Nephron (organoid): ENCODE measurements around the gene RARRES1.
A peak's percentile ranks its signal among the peaks of the same experiment; 100 is the strongest.

Experiments used
- H3K27ac Mint-ChIP-seq, 3 experiments: 2 replicates each; pipeline ENCODE4 v1.8.0; 2020; ENCODE audit warnings: mixed read lengths in 3 of 3, mild to moderate bottlenecking in 2 of 3, moderate library complexity in 1 of 3
- H3K27me3 Mint-ChIP-seq: 2 replicates; pipeline ENCODE4 v1.8.0; 2021; ENCODE audit warnings: low read depth, mild to moderate bottlenecking, moderate library complexity, mixed read lengths
- H3K36me3 Mint-ChIP-seq: 2 replicates; pipeline ENCODE4 v1.8.0; 2020; ENCODE audit warnings: low read depth, mixed read lengths
- H3K4me1 Mint-ChIP-seq: 2 replicates; pipeline ENCODE4 v1.8.0; 2020; ENCODE audit warnings: mixed read lengths
- H3K4me3 Mint-ChIP-seq, 3 experiments: 2 replicates each; pipeline ENCODE4 v1.8.0; 2020; ENCODE audit warnings: mild to moderate bottlenecking in 3 of 3, mixed read lengths in 3 of 3, moderate library complexity in 2 of 3
- H3K9me3 Mint-ChIP-seq: 2 replicates; pipeline ENCODE4 v1.8.0; 2020; ENCODE audit warnings: mixed read lengths
- TF ChIP-seq, protein P1 (sequence below), 3 experiments: fragments of 200-600 bp; sonication (generic); IDR thresholded peaks; one replicate each; pipeline ENCODE4 v1.5.0; 2021; ENCODE audit warnings: antibody characterized with exemption in 3 of 3; ENCODE audit not compliant: unreplicated experiment in 3 of 3

RARRES1 gene

DNA sequence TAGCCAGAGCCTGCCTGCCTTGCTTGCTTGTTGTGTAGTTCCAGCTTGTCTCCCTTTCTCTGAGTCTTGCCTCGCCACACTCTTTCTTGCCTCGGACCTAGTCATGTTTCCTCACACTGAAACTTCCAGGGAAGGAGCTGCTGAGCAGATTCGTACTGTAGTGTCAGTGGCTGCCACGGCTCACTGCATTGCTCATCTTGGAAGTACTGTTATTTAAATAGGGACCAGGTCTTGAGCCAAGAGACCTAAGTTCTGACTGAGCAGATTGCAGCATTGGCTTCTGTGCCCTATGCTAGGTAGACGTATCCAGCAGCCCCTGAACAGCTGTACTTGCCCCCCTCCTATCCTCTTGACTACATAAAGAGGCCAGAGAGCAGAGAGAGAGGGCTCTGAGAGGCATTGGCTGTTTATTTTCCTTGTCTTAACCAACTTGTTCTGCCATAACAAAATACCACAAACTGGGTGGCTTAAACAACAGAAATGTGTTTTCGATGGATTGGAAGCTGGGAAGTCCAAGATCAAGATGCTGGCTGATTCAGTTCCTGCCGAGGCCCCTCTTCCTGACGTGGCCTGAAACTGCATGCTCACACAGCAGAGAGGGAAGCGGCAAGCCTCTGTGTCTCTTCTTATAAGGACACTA, 5.8 kb upstream of the RARRES1 start:
- Mint-ChIP-seq H3K4me3 (no peak overlapping the region), H3K9me3 (peaks cover 2% of the 10 kb centered on the region), H3K4me1 (no peaks in the 10 kb centered on the region), H3K27ac (peak overlapping the region in 1 of 3 experiments; percentile 14), H3K27me3 (no peaks in the 10 kb centered on the region), H3K36me3 (peaks cover 22% of the 10 kb centered on the region)
- TF ChIP-seq, protein P1, sequence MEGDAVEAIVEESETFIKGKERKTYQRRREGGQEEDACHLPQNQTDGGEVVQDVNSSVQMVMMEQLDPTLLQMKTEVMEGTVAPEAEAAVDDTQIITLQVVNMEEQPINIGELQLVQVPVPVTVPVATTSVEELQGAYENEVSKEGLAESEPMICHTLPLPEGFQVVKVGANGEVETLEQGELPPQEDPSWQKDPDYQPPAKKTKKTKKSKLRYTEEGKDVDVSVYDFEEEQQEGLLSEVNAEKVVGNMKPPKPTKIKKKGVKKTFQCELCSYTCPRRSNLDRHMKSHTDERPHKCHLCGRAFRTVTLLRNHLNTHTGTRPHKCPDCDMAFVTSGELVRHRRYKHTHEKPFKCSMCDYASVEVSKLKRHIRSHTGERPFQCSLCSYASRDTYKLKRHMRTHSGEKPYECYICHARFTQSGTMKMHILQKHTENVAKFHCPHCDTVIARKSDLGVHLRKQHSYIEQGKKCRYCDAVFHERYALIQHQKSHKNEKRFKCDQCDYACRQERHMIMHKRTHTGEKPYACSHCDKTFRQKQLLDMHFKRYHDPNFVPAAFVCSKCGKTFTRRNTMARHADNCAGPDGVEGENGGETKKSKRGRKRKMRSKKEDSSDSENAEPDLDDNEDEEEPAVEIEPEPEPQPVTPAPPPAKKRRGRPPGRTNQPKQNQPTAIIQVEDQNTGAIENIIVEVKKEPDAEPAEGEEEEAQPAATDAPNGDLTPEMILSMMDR (IDR thresholded peaks at IDR 0.05; ENCODE audit: unreplicated experiment in 3 of 3) = no peak

DNA sequence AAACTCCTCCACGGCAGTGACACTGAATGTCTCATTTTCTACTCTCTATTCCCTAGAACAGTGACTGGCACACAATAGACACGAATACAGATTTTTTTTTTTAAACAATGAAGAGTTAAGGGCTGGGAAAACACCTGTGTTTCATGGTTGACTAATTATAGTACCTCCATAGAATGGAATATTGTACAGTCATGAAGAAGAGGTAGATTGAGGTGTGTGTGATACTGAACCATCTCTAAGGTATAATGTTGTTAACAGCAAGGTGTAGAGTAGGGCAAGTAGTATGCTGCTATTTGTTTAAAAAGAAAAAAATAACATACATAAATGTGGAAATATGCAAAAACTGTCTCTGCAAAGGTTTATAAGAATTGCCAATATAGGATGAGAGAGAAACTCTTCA, 5.2 kb upstream of the RARRES1 start:
- no peak overlapping the region for H3K4me3 Mint-ChIP-seq
- no peaks in the 10 kb centered on the region for H3K4me1 Mint-ChIP-seq
- no peak overlapping the region for H3K27ac Mint-ChIP-seq
- TF ChIP-seq, protein P1 (IDR thresholded peaks at IDR 0.05; ENCODE audit: unreplicated experiment in 3 of 3) = no peak
- no peaks in the 10 kb centered on the region for H3K27me3 Mint-ChIP-seq
- peaks cover 2% of the 10 kb centered on the region for H3K9me3 Mint-ChIP-seq
- H3K36me3 Mint-ChIP-seq = peaks cover 19% of the 10 kb centered on the region

DNA sequence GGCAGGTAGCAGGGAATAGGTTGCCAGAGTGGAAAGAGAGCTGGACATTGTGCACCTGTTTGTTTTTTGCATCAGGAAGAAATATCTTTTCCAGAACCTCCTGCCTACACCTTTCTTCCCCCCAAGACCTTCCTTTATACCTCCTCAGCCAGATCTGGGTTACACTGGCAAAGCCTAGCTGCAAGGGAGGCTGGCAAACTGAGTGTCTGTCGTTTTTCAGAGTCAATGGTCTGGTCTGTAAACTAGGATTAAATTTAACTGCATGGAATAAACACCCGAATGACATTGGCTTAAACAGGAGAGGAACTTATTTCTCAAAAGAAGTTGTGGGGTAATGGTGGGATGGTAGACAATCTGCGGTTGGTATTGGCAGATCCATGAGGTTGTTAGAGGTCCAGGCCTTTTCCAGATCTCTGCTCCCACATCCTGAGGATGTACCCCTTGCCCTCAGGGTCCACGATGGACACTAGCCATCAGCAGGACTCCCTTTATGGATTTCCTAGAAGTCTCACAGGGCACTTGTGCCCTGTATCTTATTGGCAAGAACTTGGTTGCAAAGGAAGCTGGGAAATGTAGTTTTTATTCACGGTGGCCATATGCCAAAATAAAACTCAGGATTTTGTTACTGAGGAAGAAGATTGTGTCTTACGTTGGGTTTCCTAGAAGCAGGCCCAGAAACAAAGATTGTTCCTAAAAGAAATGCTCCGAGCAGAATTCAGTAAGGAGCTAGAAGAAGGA, 3.2 kb upstream of the RARRES1 start:
- Mint-ChIP-seq H3K9me3 (peaks cover 2% of the 10 kb centered on the region), H3K36me3 (peaks cover 18% of the 10 kb centered on the region), H3K27me3 (no peaks in the 10 kb centered on the region), H3K4me1 (peaks cover 6% of the 10 kb centered on the region), H3K27ac (no peak overlapping the region), H3K4me3 (peak overlapping the region in 1 of 3 experiments; percentile 63)
- TF ChIP-seq, protein P1 (IDR thresholded peaks at IDR 0.05; ENCODE audit: unreplicated experiment in 3 of 3) = no peak

DNA sequence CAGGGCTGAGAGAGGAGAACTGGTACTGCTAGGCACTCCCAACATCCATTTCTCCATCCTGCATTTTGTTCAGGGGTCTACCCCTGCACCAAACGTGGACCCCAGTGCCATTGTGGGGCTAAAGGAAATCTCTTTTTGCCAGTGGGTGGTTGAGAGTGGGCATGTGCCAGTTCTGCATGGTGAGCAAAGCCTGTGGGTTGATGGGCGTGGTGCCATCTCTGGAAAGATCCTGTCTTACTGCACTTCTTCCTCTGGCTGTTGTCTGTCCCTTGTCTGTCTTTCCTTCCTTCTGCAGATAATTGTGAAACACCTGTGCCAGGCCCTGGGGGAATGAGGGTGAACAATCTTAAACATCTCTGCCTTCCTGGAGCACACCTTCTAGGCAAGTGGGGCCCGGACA, 1.4 kb upstream of the RARRES1 start:
- Mint-ChIP-seq H3K9me3 (peaks cover 2% of the 10 kb centered on the region), H3K36me3 (peaks cover 18% of the 10 kb centered on the region), H3K27me3 (no peaks in the 10 kb centered on the region), H3K27ac (peak overlapping the region in 2 of 3 experiments; percentile 13 to 35), H3K4me3 (peak overlapping the region; percentile 56 to 73 (median 72)), H3K4me1 (peaks cover 6% of the 10 kb centered on the region)
- TF ChIP-seq, protein P1 (IDR thresholded peaks at IDR 0.05; ENCODE audit: unreplicated experiment in 3 of 3) = no peak

DNA sequence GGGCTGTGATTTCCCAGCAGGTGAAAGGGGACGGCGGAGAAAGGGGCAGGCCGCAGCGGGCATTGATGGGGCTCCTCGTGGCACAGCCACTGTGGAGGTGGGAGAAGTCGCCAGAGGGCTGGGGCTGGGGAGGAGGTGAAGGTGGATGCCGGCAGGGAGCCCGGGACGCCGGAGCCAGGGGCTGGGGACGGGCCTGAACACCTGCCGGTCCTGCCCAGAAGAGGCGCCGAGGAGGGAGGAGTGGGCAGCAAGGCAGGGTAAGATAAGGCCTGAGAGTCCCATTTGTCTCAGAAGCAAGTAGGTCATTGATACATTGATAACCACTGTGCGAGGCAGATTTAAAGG, 571 bp upstream of the RARRES1 start:
- H3K4me3 Mint-ChIP-seq = peak overlapping the region; percentile 64 to 73 (median 73)

More for the DNA sequence above, 571 bp upstream of the RARRES1 start:
- Mint-ChIP-seq H3K9me3 (peaks cover 2% of the 10 kb centered on the region), H3K27me3 (no peaks in the 10 kb centered on the region), H3K27ac (peak overlapping the region in 1 of 3 experiments; percentile 48), H3K36me3 (peaks cover 16% of the 10 kb centered on the region), H3K4me1 (peaks cover 11% of the 10 kb centered on the region)
- TF ChIP-seq, protein P1 (IDR thresholded peaks at IDR 0.05; ENCODE audit: unreplicated experiment in 3 of 3) = no peak
